Adrenal gland (tissue), 12 donors: ENCODE data around the gene ASIC3. TPM values are rescaled to one million over a fixed set of nuclear protein-coding genes. Genes with fewer than 3 reads are reported as not detected.

ENCODE experiments used
- DNase-seq, 7 donors: peaks; one replicate each; pipeline ENCODE4 v3.0.0-alpha.2; 2019 to 2020
- H3K27ac ChIP-seq, 5 donors: fragments of 200-600 bp; sonication (generic) in 4 of 5; 1 replicate in 3 of 5; 2 replicates in 2 of 5; pipeline versions ENCODE4 v1.5.1 to v1.8.0; 2016 to 2020; ENCODE audit warnings: mild to moderate bottlenecking in 1 of 5
- H3K27me3 ChIP-seq: fragments of 200-600 bp; 2 replicates; pipeline ENCODE4 v1.8.0; 2021
- H3K36me3 ChIP-seq, 2 donors: fragments of 200-600 bp; replicated peaks in 1 of 2; 1 replicate in 1 of 2; 2 replicates in 1 of 2; pipeline versions ENCODE4 v1.5.1 to v1.8.0; 2018 to 2022
- H3K4me1 ChIP-seq, 2 donors: fragments of 200-600 bp; replicated peaks in 1 of 2; 1 replicate in 1 of 2; 2 replicates in 1 of 2; pipeline versions ENCODE4 v1.5.1 to v1.8.0; 2018 to 2021
- H3K4me3 ChIP-seq, 4 donors: fragments of 200-600 bp; sonication (generic) in 3 of 4; one replicate each; pipeline ENCODE4 v1.5.1; 2016 to 2018
- H3K9me3 ChIP-seq, 3 donors: fragments of 200-600 bp; sonication (generic) in 1 of 3; replicated peaks in 1 of 3; 1 replicate in 2 of 3; 2 replicates in 1 of 3; pipeline versions ENCODE4 v1.5.1 to v1.8.0; 2016 to 2021
- POLR2A ChIP-seq, 2 donors: fragments of 450-650 bp; IDR thresholded peaks; one replicate each; pipeline ENCODE4 v1.6.1; 2017; ENCODE audit warnings: antibody characterized with exemption in 2 of 2, mild to moderate bottlenecking in 2 of 2, moderate library complexity in 1 of 2
- WGBS, 4 donors: extraction: QIAGEN DNeasy Blood & Tissue Kit in 2 of 4; methylation state at CpG; one replicate each; pipeline versions ENCODE4 v1.1.5 to v1.1.7; 2013 to 2017; 5-methylcytosine and 5-hydroxymethylcytosine counted together
- intact Hi-C, 2 donors: fragments of 100-400 bp; cut with DNase I; formaldehyde crosslinking; loops; one replicate each; pipeline versions ENCODE4 v1.14.1 to v1.15.0; 2022 to 2023
- polyA plus RNA-seq, 3 donors: library from polyadenylated mRNA; stranded (reverse); fragments of 200-250 nt in 2 of 3; fragments of 350-450 nt in 1 of 3; fragmentation: Illumina TruSeq in 1 of 3; extraction: RNeasy Lipid Tissue Mini Kit (QIAGEN cat#74804) in 1 of 3; gene quantifications; one replicate each; pipeline ENCODE4 v1.2.3, GENCODE V29; 2013 to 2014
- total RNA-seq, 9 donors: library from RNA; depleted of rRNA in 4 of 9; stranded (reverse); fragments of >200 nt in 4 of 9; fragments of 120-200 nt in 1 of 9; fragmentation: NEBNext Ultra II Directional in 1 of 9; extraction: Animal tissue kit (Norgen Biotek cat#: 25700) in 1 of 9; gene quantifications; one replicate each; pipeline versions ENCODE4 v1.1.0 to v1.2.4, GENCODE V29; 2013 to 2023
- TF ChIP-seq, protein P1 (sequence below), 6 experiments: fragments of 450-650 bp in 4 of 6; fragments of 200-600 bp in 2 of 6; sonication (generic) in 1 of 6; IDR thresholded peaks; 1 replicate in 5 of 6; 2 replicates in 1 of 6; pipeline versions ENCODE4 v1.5.1 to v1.8.0; 2016 to 2021; ENCODE audit warnings: antibody characterized with exemption in 6 of 6, mild to moderate bottlenecking in 2 of 6, moderate library complexity in 1 of 6
- donor health status: healthy with polysubstance abuse.
- donor health status: Bipolar disorder and iron deficiency.
- donor health status: DM: yes; HTN: yes; CAD: no.
- donor health status: DM: no; HTN: no; CAD: no.
- donor health status: DM: no; HTN: no; CAD: no.
- donor health status: DM: yes; HTN: yes; CAD: no.

Gene ASIC3
- total and polyA plus RNA-seq, 12 donors, result 0.24 to 32.7 (median 1.3) TPM; not detected in 1

DNA sequence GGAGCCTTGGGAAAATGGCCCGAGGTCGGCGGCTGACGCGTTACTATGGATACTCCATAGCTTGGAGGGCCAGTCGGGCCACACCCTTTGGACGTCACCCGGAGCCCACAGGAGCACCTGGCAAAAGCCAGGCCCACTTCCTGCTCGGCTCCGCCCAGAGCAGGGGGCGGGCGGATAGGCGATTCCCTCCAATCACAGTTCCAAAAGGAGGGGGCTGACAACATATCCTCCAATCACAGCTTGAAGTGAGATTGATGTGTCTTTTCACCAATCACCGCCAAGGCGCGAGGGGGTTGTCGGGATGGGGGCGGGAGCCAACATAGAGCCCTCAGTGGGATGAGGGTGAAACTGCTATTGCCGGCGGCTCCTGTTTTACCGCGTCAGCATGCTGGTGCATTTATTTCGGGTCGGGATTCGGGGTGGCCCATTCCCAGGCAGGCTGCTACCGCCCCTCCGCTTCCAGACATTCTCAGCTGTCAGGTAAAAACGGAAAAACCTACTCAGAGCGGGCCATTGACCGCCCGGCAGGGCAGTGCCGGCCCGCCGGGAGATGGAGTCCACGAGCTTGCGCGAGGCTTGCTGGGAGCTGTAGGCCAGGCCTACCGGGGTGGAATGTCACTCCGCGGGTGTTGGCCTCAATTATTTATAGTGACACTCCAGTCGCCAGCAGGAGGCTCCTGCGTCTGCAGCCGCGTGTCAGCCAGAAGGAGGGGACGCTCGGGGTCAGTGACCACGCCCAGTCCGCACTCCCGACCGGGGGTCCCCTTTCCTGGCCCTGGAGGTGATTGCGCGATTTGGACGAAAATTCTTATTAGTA is 20.0 kb upstream of the ASIC3 start, which contains the start of gene ABCB8:
Gene ABCB8, plus strand, starts transcription at position 320 of the 817 bp plus-strand sequence. Its CDS starts 66 bp downstream, at position 386.
- peak; percentile 26 to 61 for TF ChIP-seq POLR2A (IDR thresholded peaks at IDR 0.05)
- TF ChIP-seq, protein P1, sequence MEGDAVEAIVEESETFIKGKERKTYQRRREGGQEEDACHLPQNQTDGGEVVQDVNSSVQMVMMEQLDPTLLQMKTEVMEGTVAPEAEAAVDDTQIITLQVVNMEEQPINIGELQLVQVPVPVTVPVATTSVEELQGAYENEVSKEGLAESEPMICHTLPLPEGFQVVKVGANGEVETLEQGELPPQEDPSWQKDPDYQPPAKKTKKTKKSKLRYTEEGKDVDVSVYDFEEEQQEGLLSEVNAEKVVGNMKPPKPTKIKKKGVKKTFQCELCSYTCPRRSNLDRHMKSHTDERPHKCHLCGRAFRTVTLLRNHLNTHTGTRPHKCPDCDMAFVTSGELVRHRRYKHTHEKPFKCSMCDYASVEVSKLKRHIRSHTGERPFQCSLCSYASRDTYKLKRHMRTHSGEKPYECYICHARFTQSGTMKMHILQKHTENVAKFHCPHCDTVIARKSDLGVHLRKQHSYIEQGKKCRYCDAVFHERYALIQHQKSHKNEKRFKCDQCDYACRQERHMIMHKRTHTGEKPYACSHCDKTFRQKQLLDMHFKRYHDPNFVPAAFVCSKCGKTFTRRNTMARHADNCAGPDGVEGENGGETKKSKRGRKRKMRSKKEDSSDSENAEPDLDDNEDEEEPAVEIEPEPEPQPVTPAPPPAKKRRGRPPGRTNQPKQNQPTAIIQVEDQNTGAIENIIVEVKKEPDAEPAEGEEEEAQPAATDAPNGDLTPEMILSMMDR (IDR thresholded peaks at IDR 0.05), result peak in 4 of 6 experiments; percentile 39 to 64 (median 53)
- peak; percentile 97 to 100 (median 100) for DNase-seq
- Histone ChIP-seq H3K4me3 (peak within 1 kb of the TSS in 3 of 4 donors; percentile 57 to 90 (median 69)), H3K36me3 (no peaks in the 10 kb centered on the region), H3K27me3 (no peaks in the 10 kb centered on the region), H3K27ac (peak within 1 kb of the TSS; percentile 22 to 84 (median 69)), H3K9me3 (no peaks in the 10 kb centered on the region), H3K4me1 (peaks cover 6 to 16% of the 10 kb centered on the region in 2 donors)
- WGBS, 4 donors, result 0 to 1% (median 1%) methylated on average over 23 to 53 of the region's 53 CpGs
- intact Hi-C loops, result no loop called here

DNA sequence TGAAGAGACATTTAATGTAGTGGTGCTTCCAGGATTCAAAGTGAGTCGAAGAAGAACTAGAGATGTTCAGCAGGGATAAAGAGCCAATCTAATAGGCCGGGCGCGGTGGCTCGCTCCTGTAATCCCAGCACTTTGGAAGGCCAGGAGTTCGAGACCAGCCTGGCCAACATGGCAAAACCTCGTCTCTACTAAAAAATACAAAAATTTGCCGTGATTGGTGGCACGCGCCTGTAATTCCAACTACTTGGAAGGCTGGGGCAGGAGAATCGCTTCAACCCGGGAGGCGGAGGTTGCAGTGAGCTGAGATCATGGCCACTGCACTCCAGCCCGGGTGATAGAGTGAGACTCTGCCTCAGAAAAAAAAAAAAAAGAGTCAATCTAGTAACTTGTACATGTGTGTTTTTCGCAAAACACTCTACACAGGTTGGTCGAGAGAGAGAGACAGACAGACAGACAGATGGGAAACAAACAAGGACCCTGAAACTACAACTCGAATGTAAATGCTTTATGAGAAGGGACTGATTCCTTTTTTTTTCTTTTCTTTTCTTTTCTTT is 19.3 kb upstream of the ASIC3 start:
- intact Hi-C loops, result no loop called here
- peak overlapping the region in 3 of 4 donors; percentile 57 to 90 (median 69) for H3K4me3 ChIP-seq
- DNase-seq, result no peak
- H3K4me1 ChIP-seq, result peaks cover 6 to 16% of the 10 kb centered on the region in 2 donors
- WGBS, 4 donors, result 48 to 62% (median 58%) methylated on average over 17 of the region's 17 CpGs
- no peaks in the 10 kb centered on the region for H3K27me3 ChIP-seq
- TF ChIP-seq, protein P1 (IDR thresholded peaks at IDR 0.05), result no peak
- no peak for TF ChIP-seq POLR2A (IDR thresholded peaks at IDR 0.05)
- no peaks in the 10 kb centered on the region for H3K36me3 ChIP-seq
- no peaks in the 10 kb centered on the region for H3K9me3 ChIP-seq
- peak overlapping the region in 4 of 5 donors; percentile 22 to 81 (median 64) for H3K27ac ChIP-seq

DNA sequence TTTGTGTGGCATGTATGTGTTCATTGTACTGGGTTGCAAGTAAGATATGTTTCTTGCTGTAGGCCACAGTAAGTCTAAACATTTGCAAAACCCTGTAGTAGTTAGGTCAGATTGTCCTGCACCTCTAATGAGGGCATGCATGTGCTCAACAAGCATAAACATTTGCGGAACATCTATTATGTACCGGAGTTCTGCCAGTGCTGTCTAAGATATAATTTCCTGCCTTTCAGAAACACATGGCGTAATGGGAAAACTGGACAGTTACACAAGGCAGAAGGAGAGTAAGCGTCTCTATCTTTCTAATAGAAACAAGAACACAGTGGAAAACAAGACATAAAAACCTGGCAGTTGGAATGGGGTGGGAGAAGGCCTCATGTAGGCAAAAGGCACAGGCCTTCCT is 17.3 kb upstream of the ASIC3 start:
- Histone ChIP-seq H3K27me3 (no peaks in the 10 kb centered on the region), H3K4me1 (peaks cover 6 to 16% of the 10 kb centered on the region in 2 donors), H3K4me3 (no peak overlapping the region), H3K36me3 (peaks cover 0 to 19% of the 10 kb centered on the region in 2 donors), H3K9me3 (no peaks in the 10 kb centered on the region), H3K27ac (no peak overlapping the region)
- 92 to 99% (median 94%) methylated on average over 4 of the region's 4 CpGs for WGBS, 4 donors
- intact Hi-C loops, result no loop called here
- DNase-seq, result no peak
- TF ChIP-seq, protein P1 (IDR thresholded peaks at IDR 0.05), result no peak
- no peak for TF ChIP-seq POLR2A (IDR thresholded peaks at IDR 0.05)
